Mammary microvascular endothelial cell (primary cell): ENCODE results near the gene UBALD2. TPM values are rescaled to one million over a fixed set of nuclear protein-coding genes. Genes with fewer than 3 reads are reported as not detected.

Source experiments
- total RNA-seq: library from RNA; depleted of rRNA; stranded (reverse); fragments of >200 nt; gene quantifications from 2 replicates; pipeline ENCODE4 v1.2.3, GENCODE V29; 2015

The UBALD2 gene
- total RNA-seq, result 14.7 and 28.9 TPM in 2 replicates

GRCh38 chr17:76264755-76265623 lies at the start of gene UBALD2:
Gene UBALD2, plus strand, starts transcription at chr17:76265348. Its CDS starts 158 bp downstream, at chr17:76265506.

GRCh38 chr17:76240461-76241203 lies 24.5 kb upstream of the UBALD2 start, which contains the start of gene RNF157:
Gene RNF157, minus strand, starts transcription at chr17:76240493. Its CDS starts 253 bp downstream, at chr17:76240240.

GRCh38 chr17:76307966-76308338 lies 42.8 kb downstream of the UBALD2 start, which contains the start of gene QRICH2:
Gene QRICH2, minus strand, starts transcription at chr17:76308276. Its CDS starts 278 bp downstream, at chr17:76307998.

Other genes with a start within 250 kb of the UBALD2 start
- gene EVPL, start 238.0 kb upstream of the UBALD2 start, total RNA-seq, result 0.05 TPM in 1 of 2 replicates, not detected in the other
- gene SRP68, start 192.8 kb upstream of the UBALD2 start, total RNA-seq, result 29.2 and 33.5 TPM in 2 replicates
- 0.13 TPM in 1 of 2 replicates, not detected in the other for gene GALR2, start 190.6 kb upstream of the UBALD2 start, total RNA-seq
- not detected in 2 replicates for gene ZACN, start 186.2 kb upstream of the UBALD2 start, total RNA-seq
- 60.7 and 68.0 TPM in 2 replicates for gene EXOC7, start 161.6 kb upstream of the UBALD2 start, total RNA-seq
- not detected in 2 replicates for gene FOXJ1, start 124.1 kb upstream of the UBALD2 start, total RNA-seq
- gene RNF157, start 24.9 kb upstream of the UBALD2 start, total RNA-seq, result 0.44 and 3.1 TPM in 2 replicates
- gene QRICH2, start 42.9 kb downstream of the UBALD2 start, total RNA-seq, result 1.8 and 4.7 TPM in 2 replicates
- 52.3 and 80.1 TPM in 2 replicates for gene PRPSAP1, start 88.6 kb downstream of the UBALD2 start, total RNA-seq
- gene SPHK1, start 119.3 kb downstream of the UBALD2 start, total RNA-seq, result 191 TPM in 2 replicates
- 17.5 and 23.1 TPM in 2 replicates for gene UBE2O, start 187.8 kb downstream of the UBALD2 start, total RNA-seq
- not detected in 2 replicates for gene AANAT, start 202.3 kb downstream of the UBALD2 start, total RNA-seq
- gene RHBDF2, start 236.1 kb downstream of the UBALD2 start, total RNA-seq, result 46.8 and 54.8 TPM in 2 replicates